K562 (cell line): Measurements from ENCODE around the gene LRP10. TPM values are rescaled to one million over a fixed set of nuclear protein-coding genes. Genes with fewer than 3 reads are reported as not detected.

Source experiments
- HOXB6 ChIP-seq: fragments of 250-450 bp; sonication (Bioruptor Pico); IDR thresholded peaks from 2 replicates; pipeline ENCODE4 v1.5.1; 2022; ENCODE audit warnings: mild to moderate bottlenecking, borderline replicate concordance
- KLF1 ChIP-seq: fragments of 450-650 bp; IDR thresholded peaks from 2 replicates; pipeline ENCODE4 v1.6.1; 2016; ENCODE audit warnings: missing genetic modification characterization, missing compliant biosample characterization
- MCM2 ChIP-seq: fragments of 450-650 bp; IDR thresholded peaks from 2 replicates; pipeline ENCODE4 v1.6.1; 2017; ENCODE audit warnings: low read depth, mild to moderate bottlenecking
- NELFE ChIP-seq: IDR thresholded peaks from 2 replicates; pipeline ENCODE4 v1.6.1; 2011; ENCODE audit warnings: mild to moderate bottlenecking; ENCODE audit not compliant: insufficient read depth, insufficient read length
- NFXL1 ChIP-seq: fragments of 450-650 bp; formaldehyde crosslinking; IDR thresholded peaks from 2 replicates; pipeline ENCODE4 v1.4.0; 2021; ENCODE audit warnings: mild to moderate bottlenecking
- PHTF2 ChIP-seq: fragments of 250-450 bp; sonication (Bioruptor Pico); IDR thresholded peaks from 2 replicates; pipeline ENCODE4 v1.5.0; 2021; ENCODE audit warnings: mild to moderate bottlenecking
- RFX5 ChIP-seq: IDR thresholded peaks from 2 replicates; pipeline ENCODE4 v1.6.1; 2011; ENCODE audit warnings: low read depth, mild to moderate bottlenecking, improper control_type of control experiment, low read length
- SAFB2 ChIP-seq: fragments of 200-400 bp; formaldehyde crosslinking; IDR thresholded peaks from 2 replicates; pipeline ENCODE4 v1.6.1; 2018; ENCODE audit warnings: borderline replicate concordance, low read length, low read depth, moderate library complexity; ENCODE audit not compliant: severe bottlenecking
- TAL1 ChIP-seq: fragments of 450-650 bp; IDR thresholded peaks from 2 replicates; pipeline ENCODE4 v1.6.1; 2016; ENCODE audit warnings: mild to moderate bottlenecking
- TCF3 ChIP-seq: sonication (generic); formaldehyde crosslinking; IDR thresholded peaks from 2 replicates; pipeline ENCODE4 v1.4.0; 2020; ENCODE audit warnings: mild to moderate bottlenecking, missing genetic modification reagents
- ZFX ChIP-seq: sonication (generic); formaldehyde crosslinking; IDR thresholded peaks from 2 replicates; pipeline ENCODE4 v1.8.0; 2022; ENCODE audit warnings: mild to moderate bottlenecking, missing genetic modification reagents, moderate library complexity
- ZKSCAN8 ChIP-seq: fragments of 200-800 bp; sonication (Bioruptor generic); IDR thresholded peaks from 2 replicates; pipeline ENCODE4 v1.6.1; 2016; ENCODE audit warnings: missing genetic modification characterization, missing compliant biosample characterization
- ZNF174 ChIP-seq: fragments of 250-450 bp; sonication (Bioruptor Pico); IDR thresholded peaks from 2 replicates; pipeline ENCODE4 v1.4.0; 2020; ENCODE audit warnings: mild to moderate bottlenecking
- ZNF232 ChIP-seq: sonication (generic); formaldehyde crosslinking; IDR thresholded peaks from 2 replicates; pipeline ENCODE4 v1.8.0; 2022; ENCODE audit warnings: mild to moderate bottlenecking, missing genetic modification reagents
- ZNF311 ChIP-seq: fragments of 250-450 bp; sonication (Bioruptor Pico); IDR thresholded peaks from 2 replicates; pipeline ENCODE4 v1.4.0; 2020; ENCODE audit warnings: mild to moderate bottlenecking, moderate library complexity
- ZNF41 ChIP-seq: fragments of 250-450 bp; sonication (Bioruptor Pico); conservative IDR thresholded peaks from 2 replicates; pipeline ENCODE4 v1.4.0; 2020; ENCODE audit warnings: mild to moderate bottlenecking
- ZNF592 ChIP-seq: fragments of 450-650 bp; IDR thresholded peaks from 2 replicates; pipeline ENCODE4 v1.6.1; 2017; ENCODE audit warnings: antibody characterized with exemption, mild to moderate bottlenecking
- polyA plus RNA-seq, 8 experiments: library from polyadenylated mRNA; depleted of rRNA in 4 of 8; stranded (reverse) in 5 of 8; unstranded in 3 of 8; fragments of >200 nt; fragmentation: Nextera tagmentation in 2 of 8; fragmentation: Illumina TruSeq in 1 of 8; extraction: Ambion mirVana in 2 of 8; extraction: Trizol in 1 of 8; gene quantifications; 2 replicates each; pipeline versions ENCODE4 v1.2.1 to v1.2.3, GENCODE V29; 2011 to 2014; ENCODE audit warnings: inconsistent platforms in 1 of 8, missing spikeins in 1 of 8
- total RNA-seq, 7 experiments: library from RNA; depleted of rRNA in 6 of 7; stranded (reverse); fragments of >200 nt in 6 of 7; fragmentation: Illumina TruSeq in 2 of 7; extraction: Trizol in 2 of 7; gene quantifications; 2 replicates each; pipeline versions ENCODE4 v1.2.1 to v1.2.3, GENCODE V29; 2011 to 2021; ENCODE audit warnings: low replicate concordance in 1 of 7
- TF ChIP-seq, protein P1 (sequence below): IDR thresholded peaks from 2 replicates; pipeline ENCODE4 v1.6.1; 2012; ENCODE audit warnings: low read depth, low read length, improper control_type of control experiment, borderline replicate concordance
- TF ChIP-seq, protein P2 (sequence below), 2 experiments: fragments of 450-650 bp in 1 of 2; IDR thresholded peaks; 2 replicates each; pipeline ENCODE4 v1.6.1; 2011 to 2017; ENCODE audit warnings: low read depth in 2 of 2, antibody characterized with exemption in 1 of 2, borderline replicate concordance in 1 of 2, low read length in 1 of 2, mild to moderate bottlenecking in 1 of 2, mixed read lengths in 1 of 2; ENCODE audit not compliant: control insufficient read depth in 1 of 2
- TF ChIP-seq, protein P3 (sequence below): fragments of 250-450 bp; sonication (Bioruptor Pico); IDR thresholded peaks from 2 replicates; pipeline ENCODE4 v1.8.0; 2022; ENCODE audit warnings: moderate library complexity, mild to moderate bottlenecking, inconsistent platforms

LRP10 gene
- total and polyA plus RNA-seq, 9 of the 15 experiments (the other 6 are each of a cell fraction or from before 2014, with no cell fraction given) = 1.3 to 45.5 (median 10.9) TPM

GRCh38 chr14:22870811-22871223 lies 723 bp upstream of the LRP10 start (continued):
- peak; percentile 72 for TF ChIP-seq ZNF592
- no peak for TF ChIP-seq KLF1
- TF ChIP-seq ZFX = no peak
- no peak for TF ChIP-seq ZNF41
- no peak for TF ChIP-seq HOXB6
- peak; percentile 61 for TF ChIP-seq TAL1
- TF ChIP-seq, protein P1, sequence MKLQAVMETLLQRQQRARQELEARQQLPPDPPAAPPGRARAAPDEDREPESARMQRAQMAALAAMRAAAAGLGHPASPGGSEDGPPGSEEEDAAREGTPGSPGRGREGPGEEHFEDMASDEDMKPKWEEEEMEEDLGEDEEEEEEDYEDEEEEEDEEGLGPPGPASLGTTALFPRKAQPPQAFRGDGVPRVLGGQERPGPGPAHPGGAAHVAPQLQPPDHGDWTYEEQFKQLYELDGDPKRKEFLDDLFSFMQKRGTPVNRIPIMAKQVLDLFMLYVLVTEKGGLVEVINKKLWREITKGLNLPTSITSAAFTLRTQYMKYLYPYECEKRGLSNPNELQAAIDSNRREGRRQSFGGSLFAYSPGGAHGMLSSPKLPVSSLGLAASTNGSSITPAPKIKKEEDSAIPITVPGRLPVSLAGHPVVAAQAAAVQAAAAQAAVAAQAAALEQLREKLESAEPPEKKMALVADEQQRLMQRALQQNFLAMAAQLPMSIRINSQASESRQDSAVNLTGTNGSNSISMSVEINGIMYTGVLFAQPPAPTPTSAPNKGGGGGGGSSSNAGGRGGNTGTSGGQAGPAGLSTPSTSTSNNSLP = no peak
- no peak for TF ChIP-seq ZNF311 (CRISPR knock-in tag)
- TF ChIP-seq, protein P2, sequence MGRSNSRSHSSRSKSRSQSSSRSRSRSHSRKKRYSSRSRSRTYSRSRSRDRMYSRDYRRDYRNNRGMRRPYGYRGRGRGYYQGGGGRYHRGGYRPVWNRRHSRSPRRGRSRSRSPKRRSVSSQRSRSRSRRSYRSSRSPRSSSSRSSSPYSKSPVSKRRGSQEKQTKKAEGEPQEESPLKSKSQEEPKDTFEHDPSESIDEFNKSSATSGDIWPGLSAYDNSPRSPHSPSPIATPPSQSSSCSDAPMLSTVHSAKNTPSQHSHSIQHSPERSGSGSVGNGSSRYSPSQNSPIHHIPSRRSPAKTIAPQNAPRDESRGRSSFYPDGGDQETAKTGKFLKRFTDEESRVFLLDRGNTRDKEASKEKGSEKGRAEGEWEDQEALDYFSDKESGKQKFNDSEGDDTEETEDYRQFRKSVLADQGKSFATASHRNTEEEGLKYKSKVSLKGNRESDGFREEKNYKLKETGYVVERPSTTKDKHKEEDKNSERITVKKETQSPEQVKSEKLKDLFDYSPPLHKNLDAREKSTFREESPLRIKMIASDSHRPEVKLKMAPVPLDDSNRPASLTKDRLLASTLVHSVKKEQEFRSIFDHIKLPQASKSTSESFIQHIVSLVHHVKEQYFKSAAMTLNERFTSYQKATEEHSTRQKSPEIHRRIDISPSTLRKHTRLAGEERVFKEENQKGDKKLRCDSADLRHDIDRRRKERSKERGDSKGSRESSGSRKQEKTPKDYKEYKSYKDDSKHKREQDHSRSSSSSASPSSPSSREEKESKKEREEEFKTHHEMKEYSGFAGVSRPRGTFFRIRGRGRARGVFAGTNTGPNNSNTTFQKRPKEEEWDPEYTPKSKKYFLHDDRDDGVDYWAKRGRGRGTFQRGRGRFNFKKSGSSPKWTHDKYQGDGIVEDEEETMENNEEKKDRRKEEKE (IDR thresholded peaks at IDR 0.05; ENCODE audit: borderline replicate concordance in 1 of 2, control insufficient read depth in 1 of 2, low read depth in 2 of 2, low read length in 1 of 2) = no peak
- no peak for TF ChIP-seq PHTF2 (CRISPR knock-in tag)
- no peak for TF ChIP-seq MCM2
- TF ChIP-seq ZKSCAN8 (CRISPR knock-in tag) = no peak
- TF ChIP-seq RFX5 = no peak
- TF ChIP-seq ZNF232 = no peak
- no peak for TF ChIP-seq ZNF174 (CRISPR knock-in tag)
- TF ChIP-seq, protein P3, sequence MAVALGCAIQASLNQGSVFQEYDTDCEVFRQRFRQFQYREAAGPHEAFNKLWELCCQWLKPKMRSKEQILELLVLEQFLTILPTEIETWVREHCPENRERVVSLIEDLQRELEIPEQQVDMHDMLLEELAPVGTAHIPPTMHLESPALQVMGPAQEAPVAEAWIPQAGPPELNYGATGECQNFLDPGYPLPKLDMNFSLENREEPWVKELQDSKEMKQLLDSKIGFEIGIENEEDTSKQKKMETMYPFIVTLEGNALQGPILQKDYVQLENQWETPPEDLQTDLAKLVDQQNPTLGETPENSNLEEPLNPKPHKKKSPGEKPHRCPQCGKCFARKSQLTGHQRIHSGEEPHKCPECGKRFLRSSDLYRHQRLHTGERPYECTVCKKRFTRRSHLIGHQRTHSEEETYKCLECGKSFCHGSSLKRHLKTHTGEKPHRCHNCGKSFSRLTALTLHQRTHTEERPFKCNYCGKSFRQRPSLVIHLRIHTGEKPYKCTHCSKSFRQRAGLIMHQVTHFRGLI (CRISPR knock-in tag) = no peak
- peak; percentile 69 for TF ChIP-seq TCF3
- TF ChIP-seq SAFB2 = no peak
- no peak for TF ChIP-seq NELFE
- TF ChIP-seq NFXL1 (CRISPR knock-in tag) = no peak
